ENCODE data around the gene STX1B.

The STX1B gene

DNA sequence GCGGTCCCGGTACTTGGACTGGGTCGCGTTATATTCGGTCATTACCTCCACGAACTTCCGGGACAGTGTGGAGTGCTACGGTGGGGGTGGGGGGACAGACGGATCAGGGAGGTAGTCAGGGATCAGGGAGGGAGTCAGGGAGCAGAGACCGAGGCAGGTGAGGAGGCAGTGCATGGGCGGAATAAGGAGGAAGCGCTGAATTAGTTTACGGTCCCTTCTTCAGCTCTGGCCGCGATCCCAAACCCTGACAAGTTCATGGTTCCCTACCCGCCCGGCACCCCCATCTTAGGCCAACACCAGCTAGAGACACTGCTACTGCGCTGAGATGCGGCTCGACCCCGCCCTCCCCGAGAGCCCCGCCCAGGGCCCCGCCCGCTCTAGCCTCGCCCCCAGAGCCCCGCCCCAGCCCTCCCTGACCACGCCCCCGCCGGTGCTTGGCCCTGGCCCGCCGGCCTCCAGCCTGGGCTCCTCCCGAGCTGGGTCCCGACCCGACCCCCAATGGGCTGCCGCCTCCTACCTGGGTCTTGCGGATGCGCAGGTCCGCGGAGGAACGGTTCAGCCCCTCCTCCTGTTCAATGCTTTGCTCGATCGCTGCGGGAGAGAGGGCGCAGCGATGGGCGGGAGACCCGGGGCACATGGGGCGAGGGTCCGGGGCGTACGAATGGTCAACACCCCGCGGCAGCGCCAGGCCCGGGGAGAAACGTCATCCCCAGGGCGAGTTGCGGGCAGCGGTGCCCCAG lies 13.3 kb downstream of the STX1B start:
- peak overlapping the region in 1 of 2 experiments; percentile 61 for H3K27ac ChIP-seq (ENCODE audit: insufficient read depth in 1 of 2, low read depth in 1 of 2, low read length in 2 of 2, poor library complexity in 1 of 2, severe bottlenecking in 2 of 2)
- H3K9me3 ChIP-seq (ENCODE audit: control extremely low read depth in 1 of 5, control insufficient read depth in 4 of 5, insufficient read depth in 2 of 5, low read depth in 1 of 5, low read length in 4 of 5): no peaks in the 10 kb centered on the region
- ChIA-PET POLR2A (interaction anchor here (0.6 kb wide), 1 partner anchor 38 kb away, joined by 3 read pairs; no protein-coding TSS in a partner anchor), CTCF (interaction anchor here (1.0 kb wide), 1 partner anchor 12 kb away, joined by 3 read pairs; no protein-coding TSS in a partner anchor)
- H3K36me3 ChIP-seq (ENCODE audit: control insufficient read depth in 4 of 4, insufficient read depth in 4 of 4, low read length in 3 of 4): no peaks in the 10 kb centered on the region
- peaks cover 0 to 15% (median 0%) of the 10 kb centered on the region in 5 experiments for H3K27me3 ChIP-seq (replicated peaks in 2 of 5; ENCODE audit: control insufficient read depth in 4 of 5, insufficient read depth in 5 of 5, low read length in 4 of 5)
- peak overlapping the region; percentile 37 to 86 (median 69) for H3K4me3 ChIP-seq (ENCODE audit: control insufficient read depth in 1 of 7, extremely low read depth in 1 of 7, insufficient read depth in 4 of 7, low read depth in 2 of 7, low read length in 6 of 7)
- WGBS (ENCODE audit: insufficient coverage): 1% methylated on average over 48 of the region's 60 CpGs
- peaks cover 0 to 29% (median 24%) of the 10 kb centered on the region in 4 experiments for H3K4me1 ChIP-seq (ENCODE audit: control extremely low read depth in 1 of 4, control insufficient read depth in 4 of 4, insufficient read depth in 4 of 4, low read length in 3 of 4)
- peak; percentile 74 to 80 (median 80) for DNase-seq

DNA sequence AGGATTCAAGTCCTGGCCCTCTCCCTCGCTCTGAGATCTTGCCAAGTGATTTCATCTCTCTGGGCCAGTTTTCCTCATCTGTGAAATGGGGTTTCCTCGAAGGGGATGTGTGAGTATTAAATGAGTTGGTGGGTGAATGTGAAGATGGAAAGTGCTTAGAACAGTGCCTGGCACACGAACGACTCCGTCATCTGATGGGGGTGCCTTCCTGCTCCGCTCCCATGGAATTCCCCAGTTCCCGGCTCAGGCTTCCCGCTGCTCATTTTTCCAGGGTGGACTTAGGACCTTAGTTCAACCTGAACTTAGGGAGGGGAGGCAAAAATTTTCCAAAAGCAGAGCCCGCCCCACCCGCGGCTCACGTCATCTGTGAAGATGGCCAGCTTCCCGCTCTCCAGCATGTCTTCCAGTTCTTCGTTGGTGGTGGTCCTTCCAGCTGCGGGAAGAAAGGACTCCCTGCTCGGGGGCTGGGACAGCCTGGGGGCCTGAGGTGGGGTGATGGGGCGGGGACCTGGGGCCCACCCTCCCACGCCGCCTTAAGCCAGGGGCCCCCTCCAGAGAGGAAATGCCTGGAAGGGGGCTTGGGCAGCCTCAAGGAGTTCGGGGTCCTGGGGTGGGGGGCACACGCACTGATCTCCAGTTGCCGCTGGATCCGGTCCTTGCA lies 14.0 kb downstream of the STX1B start:
- H3K27me3 ChIP-seq (replicated peaks in 2 of 5; ENCODE audit: control insufficient read depth in 4 of 5, insufficient read depth in 5 of 5, low read length in 4 of 5): peaks cover 0 to 15% (median 0%) of the 10 kb centered on the region in 5 experiments

DNA sequence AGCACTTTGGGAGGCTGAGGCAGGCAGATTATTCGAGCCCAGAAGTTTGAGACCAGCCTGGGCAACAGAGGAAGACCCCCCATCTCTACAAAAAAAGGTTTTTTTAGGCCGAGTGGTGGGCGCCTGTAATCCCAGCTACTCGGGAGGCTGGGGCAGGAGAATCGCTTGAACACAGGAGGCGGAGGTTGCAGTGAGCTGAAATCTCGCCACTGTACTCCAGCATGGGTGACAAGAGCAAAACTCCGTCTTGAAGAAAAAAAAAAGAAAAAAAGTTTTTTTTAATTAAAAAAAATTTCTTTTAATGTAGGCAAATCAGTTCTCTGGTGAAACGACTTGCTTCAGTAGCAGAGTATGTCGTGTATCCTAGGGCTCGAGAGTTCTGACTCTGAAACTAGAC lies 14.5 kb downstream of the STX1B start:
- no peak overlapping the region for H3K4me3 ChIP-seq (ENCODE audit: control insufficient read depth in 1 of 7, extremely low read depth in 1 of 7, insufficient read depth in 4 of 7, low read depth in 2 of 7, low read length in 6 of 7)
- 96% methylated on average over 9 of the region's 11 CpGs for WGBS (ENCODE audit: insufficient coverage)
- DNase-seq: no peak
- ChIA-PET CTCF (interaction anchor here (1.3 kb wide), 1 partner anchor 11 kb away, joined by 5 read pairs; the partner anchor contains the start of gene HSD3B7), POLR2A (no interaction called here)
- H3K27ac ChIP-seq (ENCODE audit: insufficient read depth in 1 of 2, low read depth in 1 of 2, low read length in 2 of 2, poor library complexity in 1 of 2, severe bottlenecking in 2 of 2): no peak overlapping the region
- peaks cover 0 to 33% (median 25%) of the 10 kb centered on the region in 4 experiments for H3K4me1 ChIP-seq (ENCODE audit: control extremely low read depth in 1 of 4, control insufficient read depth in 4 of 4, insufficient read depth in 4 of 4, low read length in 3 of 4)
- H3K27me3 ChIP-seq (replicated peaks in 2 of 5; ENCODE audit: control insufficient read depth in 4 of 5, insufficient read depth in 5 of 5, low read length in 4 of 5): peaks cover 0 to 15% (median 0%) of the 10 kb centered on the region in 5 experiments
- no peaks in the 10 kb centered on the region for H3K9me3 ChIP-seq (ENCODE audit: control extremely low read depth in 1 of 5, control insufficient read depth in 4 of 5, insufficient read depth in 2 of 5, low read depth in 1 of 5, low read length in 4 of 5)
- H3K36me3 ChIP-seq (ENCODE audit: control insufficient read depth in 4 of 4, insufficient read depth in 4 of 4, low read length in 3 of 4): no peaks in the 10 kb centered on the region

More for the DNA sequence above, 14.0 kb downstream of the STX1B start:
- POLR2A ChIA-PET: interaction anchor here (0.6 kb wide), 1 partner anchor 38 kb away, joined by 3 read pairs; no protein-coding TSS in a partner anchor
- H3K9me3 ChIP-seq (ENCODE audit: control extremely low read depth in 1 of 5, control insufficient read depth in 4 of 5, insufficient read depth in 2 of 5, low read depth in 1 of 5, low read length in 4 of 5): no peaks in the 10 kb centered on the region
- peak overlapping the region; percentile 37 to 86 (median 69) for H3K4me3 ChIP-seq (ENCODE audit: control insufficient read depth in 1 of 7, extremely low read depth in 1 of 7, insufficient read depth in 4 of 7, low read depth in 2 of 7, low read length in 6 of 7)
- H3K36me3 ChIP-seq (ENCODE audit: control insufficient read depth in 4 of 4, insufficient read depth in 4 of 4, low read length in 3 of 4): no peaks in the 10 kb centered on the region
- H3K4me1 ChIP-seq (ENCODE audit: control extremely low read depth in 1 of 4, control insufficient read depth in 4 of 4, insufficient read depth in 4 of 4, low read length in 3 of 4): peaks cover 0 to 33% (median 25%) of the 10 kb centered on the region in 4 experiments
- peak overlapping the region in 1 of 2 experiments; percentile 61 for H3K27ac ChIP-seq (ENCODE audit: insufficient read depth in 1 of 2, low read depth in 1 of 2, low read length in 2 of 2, poor library complexity in 1 of 2, severe bottlenecking in 2 of 2)
- DNase-seq: no peak
- WGBS (ENCODE audit: insufficient coverage): 59% methylated on average over 17 of the region's 23 CpGs
- CTCF ChIA-PET: interaction anchor here (1.0 kb wide), 1 partner anchor 11 kb away, joined by 3 read pairs; no protein-coding TSS in a partner anchor

DNA sequence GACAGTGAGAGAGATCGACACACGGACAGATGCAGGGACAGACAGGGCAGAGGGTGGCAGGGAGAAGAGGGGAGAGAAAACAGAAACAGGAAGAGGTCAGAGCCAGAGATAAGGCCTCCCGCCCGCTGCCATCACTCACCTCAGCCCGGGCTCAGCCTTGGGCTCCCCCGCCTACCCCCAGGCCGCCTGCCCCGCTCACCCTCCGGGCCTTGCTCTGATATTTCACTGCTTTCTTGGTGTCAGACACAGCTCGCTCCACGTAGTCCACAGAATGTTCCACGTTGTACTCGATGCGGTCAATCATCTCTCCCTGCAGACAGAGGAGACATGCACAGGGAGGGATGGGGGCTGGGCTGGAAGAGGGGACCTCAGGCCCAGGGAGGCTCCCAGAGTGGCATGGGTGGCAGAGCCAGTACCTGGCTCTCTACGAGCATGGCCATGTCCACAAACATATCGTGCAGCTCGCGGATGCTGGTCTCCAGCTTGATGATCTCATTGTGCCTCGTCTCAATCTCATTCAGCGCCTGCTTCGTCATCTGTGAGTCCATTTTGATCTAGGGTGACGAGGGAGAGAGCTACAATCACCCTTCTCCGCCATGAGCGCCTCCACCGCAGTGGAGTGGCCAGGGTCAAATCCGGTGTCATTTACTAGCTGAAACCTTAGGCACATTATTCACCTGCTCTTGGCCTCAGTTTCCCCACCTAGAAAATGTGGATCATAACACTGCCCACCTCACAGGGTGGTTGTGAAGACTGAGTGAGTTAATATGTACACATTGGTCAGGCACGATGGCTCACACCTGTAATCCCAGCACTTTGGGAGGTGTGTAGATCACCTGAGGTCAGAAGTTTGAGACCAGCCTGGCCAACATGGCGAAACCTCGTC lies 17.3 kb downstream of the STX1B start:
- H3K4me3 ChIP-seq (ENCODE audit: control insufficient read depth in 1 of 7, extremely low read depth in 1 of 7, insufficient read depth in 4 of 7, low read depth in 2 of 7, low read length in 6 of 7): no peak overlapping the region
- 64% methylated on average over 25 of the region's 29 CpGs for WGBS (ENCODE audit: insufficient coverage)
- DNase-seq: peak in 2 of 3 donors; percentile 48 to 56
- H3K27me3 ChIP-seq (replicated peaks in 2 of 5; ENCODE audit: control insufficient read depth in 4 of 5, insufficient read depth in 5 of 5, low read length in 4 of 5): peaks cover 0 to 6% (median 0%) of the 10 kb centered on the region in 5 experiments
- H3K9me3 ChIP-seq (ENCODE audit: control extremely low read depth in 1 of 5, control insufficient read depth in 4 of 5, insufficient read depth in 2 of 5, low read depth in 1 of 5, low read length in 4 of 5): no peaks in the 10 kb centered on the region
- H3K27ac ChIP-seq (ENCODE audit: insufficient read depth in 1 of 2, low read depth in 1 of 2, low read length in 2 of 2, poor library complexity in 1 of 2, severe bottlenecking in 2 of 2): peak overlapping the region in 1 of 2 experiments; percentile 47
- peaks cover 0 to 33% (median 25%) of the 10 kb centered on the region in 4 experiments for H3K4me1 ChIP-seq (ENCODE audit: control extremely low read depth in 1 of 4, control insufficient read depth in 4 of 4, insufficient read depth in 4 of 4, low read length in 3 of 4)
- ChIA-PET POLR2A (no interaction called here), CTCF (interaction anchor here (0.7 to 1.2 kb wide), 6 partner anchors 8 to 35 kb away, joined by 3 to 4 read pairs (median 3); partner anchors contain the start of gene HSD3B7)
- no peaks in the 10 kb centered on the region for H3K36me3 ChIP-seq (ENCODE audit: control insufficient read depth in 4 of 4, insufficient read depth in 4 of 4, low read length in 3 of 4)

DNA sequence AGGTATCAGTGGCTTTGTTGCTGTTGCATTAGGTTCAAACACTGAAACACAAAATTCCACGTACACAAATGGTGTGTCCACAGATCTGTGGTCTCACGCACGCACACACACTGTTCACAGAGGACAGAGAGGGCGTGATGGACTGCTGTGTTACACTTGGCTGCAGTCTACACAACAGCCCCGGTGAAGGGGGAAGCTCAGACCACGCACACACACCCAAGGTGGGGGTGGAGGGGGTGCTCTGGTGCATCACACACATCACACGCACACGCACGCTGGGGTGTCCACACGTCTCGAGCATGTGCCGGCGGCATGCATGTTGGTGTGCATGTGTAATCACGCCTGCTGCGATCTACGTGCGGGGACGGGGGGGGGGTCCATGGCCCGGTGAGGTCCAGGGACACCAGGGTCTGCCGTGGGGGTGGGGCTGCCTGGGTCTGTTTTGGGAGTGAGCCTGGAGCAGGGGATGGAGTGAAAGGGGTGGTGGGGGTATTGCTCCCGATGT lies 18.1 kb downstream of the STX1B start:
- Histone ChIP-seq H3K36me3 (ENCODE audit: control insufficient read depth in 4 of 4, insufficient read depth in 4 of 4, low read length in 3 of 4) (peaks cover 0 to 5% (median 0%) of the 10 kb centered on the region in 4 experiments), H3K27ac (ENCODE audit: insufficient read depth in 1 of 2, low read depth in 1 of 2, low read length in 2 of 2, poor library complexity in 1 of 2, severe bottlenecking in 2 of 2) (no peak overlapping the region)
- POLR2A ChIA-PET: no interaction called here

DNA sequence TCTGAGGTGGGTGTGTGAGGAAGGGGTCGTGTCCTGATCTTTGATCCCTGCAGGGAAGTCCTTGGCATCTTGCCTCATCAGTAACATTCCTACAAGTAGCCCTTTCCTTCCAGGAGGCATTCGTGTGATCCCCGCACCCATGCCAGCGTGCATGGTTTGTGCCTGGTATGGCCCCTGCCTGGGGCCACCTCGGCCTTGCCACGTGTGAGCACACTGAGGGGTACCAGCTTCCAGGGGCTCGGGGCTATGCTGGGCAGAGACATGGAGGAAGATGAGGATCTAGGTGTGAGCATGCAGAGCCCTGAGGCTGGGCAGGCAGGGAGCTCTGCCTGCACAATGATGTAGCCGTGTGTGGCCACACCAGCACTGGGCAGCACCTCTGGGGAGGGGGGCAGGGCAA lies 19.4 kb downstream of the STX1B start:
- Histone ChIP-seq H3K9me3 (ENCODE audit: control extremely low read depth in 1 of 5, control insufficient read depth in 4 of 5, insufficient read depth in 2 of 5, low read depth in 1 of 5, low read length in 4 of 5) (no peaks in the 10 kb centered on the region), H3K4me3 (ENCODE audit: control insufficient read depth in 1 of 7, extremely low read depth in 1 of 7, insufficient read depth in 4 of 7, low read depth in 2 of 7, low read length in 6 of 7) (no peak overlapping the region), H3K27ac (ENCODE audit: insufficient read depth in 1 of 2, low read depth in 1 of 2, low read length in 2 of 2, poor library complexity in 1 of 2, severe bottlenecking in 2 of 2) (no peak overlapping the region), H3K4me1 (ENCODE audit: control extremely low read depth in 1 of 4, control insufficient read depth in 4 of 4, insufficient read depth in 4 of 4, low read length in 3 of 4) (peaks cover 0 to 18% (median 12%) of the 10 kb centered on the region in 4 experiments), H3K27me3 (replicated peaks in 2 of 5; ENCODE audit: control insufficient read depth in 4 of 5, insufficient read depth in 5 of 5, low read length in 4 of 5) (no peaks in the 10 kb centered on the region), H3K36me3 (ENCODE audit: control insufficient read depth in 4 of 4, insufficient read depth in 4 of 4, low read length in 3 of 4) (peaks cover 0 to 8% (median under 1%) of the 10 kb centered on the region in 4 experiments)
- no peak for DNase-seq
- WGBS (ENCODE audit: insufficient coverage): 78% methylated on average over 6 of the region's 8 CpGs
- ChIA-PET POLR2A (no interaction called here), CTCF (no interaction called here)

More for the DNA sequence above, 18.1 kb downstream of the STX1B start:
- Histone ChIP-seq H3K27me3 (replicated peaks in 2 of 5; ENCODE audit: control insufficient read depth in 4 of 5, insufficient read depth in 5 of 5, low read length in 4 of 5) (no peaks in the 10 kb centered on the region), H3K4me1 (ENCODE audit: control extremely low read depth in 1 of 4, control insufficient read depth in 4 of 4, insufficient read depth in 4 of 4, low read length in 3 of 4) (peaks cover 0 to 28% (median 21%) of the 10 kb centered on the region in 4 experiments), H3K4me3 (ENCODE audit: control insufficient read depth in 1 of 7, extremely low read depth in 1 of 7, insufficient read depth in 4 of 7, low read depth in 2 of 7, low read length in 6 of 7) (no peak overlapping the region), H3K9me3 (ENCODE audit: control extremely low read depth in 1 of 5, control insufficient read depth in 4 of 5, insufficient read depth in 2 of 5, low read depth in 1 of 5, low read length in 4 of 5) (no peaks in the 10 kb centered on the region)
- WGBS (ENCODE audit: insufficient coverage): 83% methylated on average over 6 of the region's 21 CpGs
- CTCF ChIA-PET: interaction anchor here (1.2 kb wide), 1 partner anchor 13 kb away, joined by 3 read pairs; no protein-coding TSS in a partner anchor
- peak in 1 of 3 donors; percentile 49 for DNase-seq
